Ovary (tissue), 3 donors: ENCODE results near the gene KBTBD7.

Source experiments
- EP300 ChIP-seq: sonication (generic); formaldehyde crosslinking; IDR thresholded peaks from one replicate; pipeline ENCODE4 v1.6.1; 2017; ENCODE audit warnings: antibody characterized with exemption
- POLR2A ChIP-seq: fragments of 450-650 bp; IDR thresholded peaks from one replicate; pipeline ENCODE4 v1.6.1; 2017; ENCODE audit warnings: antibody characterized with exemption, mild to moderate bottlenecking, moderate library complexity
- TF ChIP-seq, protein P1 (sequence below), 3 donors: fragments of 450-650 bp in 2 of 3; fragments of 200-600 bp in 1 of 3; IDR thresholded peaks; one replicate each; pipeline versions ENCODE4 v1.5.1 to v1.8.0; 2016 to 2022; ENCODE audit warnings: antibody characterized with exemption in 3 of 3, mild to moderate bottlenecking in 1 of 3
- donor health status: DM: no; HTN: no; CAD: no.

DNA sequence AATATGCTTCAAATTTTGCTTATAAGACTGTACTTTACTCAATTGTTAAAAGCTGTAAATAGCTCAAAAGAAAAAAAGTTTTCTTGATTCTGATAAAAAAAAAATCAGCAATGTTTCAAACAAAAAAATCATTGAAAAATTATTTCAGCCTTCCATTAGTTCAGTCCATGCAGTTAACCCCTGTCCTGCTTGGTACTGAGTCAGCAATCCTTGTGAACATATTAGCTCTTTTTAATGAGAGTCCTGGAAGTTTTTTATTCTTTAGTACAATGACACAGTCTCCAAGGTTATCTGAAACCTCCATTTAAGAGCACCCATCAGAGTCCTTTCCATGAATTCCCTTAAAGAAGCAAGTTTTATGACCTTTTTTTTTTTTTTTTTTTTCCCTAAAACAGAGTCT lies 40.3 kb downstream of the KBTBD7 start:
- TF ChIP-seq, protein P1, sequence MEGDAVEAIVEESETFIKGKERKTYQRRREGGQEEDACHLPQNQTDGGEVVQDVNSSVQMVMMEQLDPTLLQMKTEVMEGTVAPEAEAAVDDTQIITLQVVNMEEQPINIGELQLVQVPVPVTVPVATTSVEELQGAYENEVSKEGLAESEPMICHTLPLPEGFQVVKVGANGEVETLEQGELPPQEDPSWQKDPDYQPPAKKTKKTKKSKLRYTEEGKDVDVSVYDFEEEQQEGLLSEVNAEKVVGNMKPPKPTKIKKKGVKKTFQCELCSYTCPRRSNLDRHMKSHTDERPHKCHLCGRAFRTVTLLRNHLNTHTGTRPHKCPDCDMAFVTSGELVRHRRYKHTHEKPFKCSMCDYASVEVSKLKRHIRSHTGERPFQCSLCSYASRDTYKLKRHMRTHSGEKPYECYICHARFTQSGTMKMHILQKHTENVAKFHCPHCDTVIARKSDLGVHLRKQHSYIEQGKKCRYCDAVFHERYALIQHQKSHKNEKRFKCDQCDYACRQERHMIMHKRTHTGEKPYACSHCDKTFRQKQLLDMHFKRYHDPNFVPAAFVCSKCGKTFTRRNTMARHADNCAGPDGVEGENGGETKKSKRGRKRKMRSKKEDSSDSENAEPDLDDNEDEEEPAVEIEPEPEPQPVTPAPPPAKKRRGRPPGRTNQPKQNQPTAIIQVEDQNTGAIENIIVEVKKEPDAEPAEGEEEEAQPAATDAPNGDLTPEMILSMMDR (IDR thresholded peaks at IDR 0.05) = no peak
- TF ChIP-seq POLR2A = no peak
- TF ChIP-seq EP300 = no peak
